Cardiac muscle cell (in vitro differentiated cells and primary cell): Measurements from ENCODE around the gene RPUSD1. TPM values are rescaled to one million over a fixed set of nuclear protein-coding genes. Genes with fewer than 3 reads are reported as not detected.

Experiments
- DNase-seq, 2 donors: peaks; one replicate each; pipeline versions ENCODE4 v3.0.0 to v3.0.0-alpha.2; 2010 to 2017; ENCODE audit warnings: low read depth in 1 of 2, low spot score in 1 of 2
- H3K27ac ChIP-seq: fragments of 200-600 bp; sonication (generic); 2 replicates; pipeline ENCODE4 v1.5.1; 2016
- H3K27me3 ChIP-seq: fragments of 200-600 bp; sonication (generic); 2 replicates; pipeline ENCODE4 v1.6.0; 2016; ENCODE audit warnings: control low read depth
- H3K36me3 ChIP-seq: fragments of 200-600 bp; sonication (generic); 2 replicates; pipeline ENCODE4 v1.5.1; 2016; ENCODE audit warnings: control low read depth
- H3K4me1 ChIP-seq: fragments of 200-600 bp; sonication (generic); 2 replicates; pipeline ENCODE4 v1.8.1; 2017; ENCODE audit warnings: low read depth, mild to moderate bottlenecking, mixed run types
- H3K4me3 ChIP-seq: fragments of 200-600 bp; sonication (generic); 2 replicates; pipeline ENCODE4 v1.5.1; 2016; ENCODE audit warnings: mild to moderate bottlenecking
- H3K9me3 ChIP-seq: fragments of 200-600 bp; sonication (generic); 2 replicates; pipeline ENCODE4 v1.5.1; 2017; ENCODE audit warnings: low read depth, mild to moderate bottlenecking, control low read depth
- polyA plus RNA-seq: library from polyadenylated mRNA; unstranded; fragments of >200 nt; fragmentation: Nextera tagmentation; extraction: Ambion mirVana; gene quantifications from 2 replicates; pipeline ENCODE4 v1.2.1, GENCODE V29; 2016
- total RNA-seq: library from RNA; depleted of rRNA; stranded (reverse); fragments of >200 nt; gene quantifications from 2 replicates; pipeline ENCODE4 v1.2.3, GENCODE V29; 2016
- TF ChIP-seq, protein P1 (sequence below): IDR thresholded peaks from 2 replicates; pipeline ENCODE4 v1.5.1; 2012; ENCODE audit warnings: low read depth, mild to moderate bottlenecking, low read length

The RPUSD1 gene
- total and polyA plus RNA-seq, 2 experiments from 2014 or later, result 32.2 to 34.3 TPM

DNA sequence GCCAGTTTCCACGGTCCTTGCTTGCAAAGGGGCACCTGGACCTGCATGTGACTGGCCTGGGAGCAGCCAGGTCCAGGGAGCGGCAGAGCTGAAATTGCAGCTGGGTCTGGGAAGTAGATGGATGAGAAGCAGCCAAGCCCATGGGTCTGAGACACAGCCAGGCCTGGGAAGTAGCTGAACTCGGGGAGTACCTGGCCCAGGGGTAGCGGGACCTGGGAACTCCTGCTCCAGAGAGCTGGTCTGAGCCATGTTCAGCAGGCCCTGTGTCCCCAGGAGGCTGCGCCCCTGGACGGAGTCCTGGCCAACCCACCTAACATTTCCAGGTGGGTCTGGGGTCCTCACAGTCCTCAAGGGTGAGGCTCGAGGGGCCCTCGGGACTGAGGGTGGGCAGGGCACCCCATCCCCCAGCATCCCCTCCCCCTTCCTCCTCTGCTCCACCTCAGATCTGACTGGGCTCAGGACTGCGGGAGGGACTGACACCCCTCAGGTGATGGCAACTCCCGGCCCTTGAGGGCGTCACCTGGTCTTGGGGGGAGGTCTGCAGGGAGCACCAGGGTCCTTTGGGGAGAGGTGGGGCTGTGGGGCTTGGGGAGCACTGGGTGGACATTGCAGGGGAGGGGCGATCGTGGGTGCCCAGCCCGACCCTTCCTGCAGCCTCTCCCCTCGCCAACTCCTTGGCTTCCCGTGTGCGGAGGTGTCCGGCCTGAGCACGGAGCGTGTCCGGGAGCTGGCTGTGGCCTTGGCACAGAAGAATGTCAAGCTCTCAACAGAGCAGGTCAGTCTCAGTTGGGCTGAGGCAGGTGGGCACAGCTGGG, 24.6 kb downstream of the RPUSD1 start:
- Histone ChIP-seq H3K27me3 (no peaks in the 10 kb centered on the region), H3K4me3 (no peak overlapping the region), H3K9me3 (no peaks in the 10 kb centered on the region), H3K4me1 (peaks cover 9% of the 10 kb centered on the region), H3K27ac (no peak overlapping the region), H3K36me3 (no peaks in the 10 kb centered on the region)
- no peak for DNase-seq
- TF ChIP-seq, protein P1, sequence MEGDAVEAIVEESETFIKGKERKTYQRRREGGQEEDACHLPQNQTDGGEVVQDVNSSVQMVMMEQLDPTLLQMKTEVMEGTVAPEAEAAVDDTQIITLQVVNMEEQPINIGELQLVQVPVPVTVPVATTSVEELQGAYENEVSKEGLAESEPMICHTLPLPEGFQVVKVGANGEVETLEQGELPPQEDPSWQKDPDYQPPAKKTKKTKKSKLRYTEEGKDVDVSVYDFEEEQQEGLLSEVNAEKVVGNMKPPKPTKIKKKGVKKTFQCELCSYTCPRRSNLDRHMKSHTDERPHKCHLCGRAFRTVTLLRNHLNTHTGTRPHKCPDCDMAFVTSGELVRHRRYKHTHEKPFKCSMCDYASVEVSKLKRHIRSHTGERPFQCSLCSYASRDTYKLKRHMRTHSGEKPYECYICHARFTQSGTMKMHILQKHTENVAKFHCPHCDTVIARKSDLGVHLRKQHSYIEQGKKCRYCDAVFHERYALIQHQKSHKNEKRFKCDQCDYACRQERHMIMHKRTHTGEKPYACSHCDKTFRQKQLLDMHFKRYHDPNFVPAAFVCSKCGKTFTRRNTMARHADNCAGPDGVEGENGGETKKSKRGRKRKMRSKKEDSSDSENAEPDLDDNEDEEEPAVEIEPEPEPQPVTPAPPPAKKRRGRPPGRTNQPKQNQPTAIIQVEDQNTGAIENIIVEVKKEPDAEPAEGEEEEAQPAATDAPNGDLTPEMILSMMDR, result no peak

DNA sequence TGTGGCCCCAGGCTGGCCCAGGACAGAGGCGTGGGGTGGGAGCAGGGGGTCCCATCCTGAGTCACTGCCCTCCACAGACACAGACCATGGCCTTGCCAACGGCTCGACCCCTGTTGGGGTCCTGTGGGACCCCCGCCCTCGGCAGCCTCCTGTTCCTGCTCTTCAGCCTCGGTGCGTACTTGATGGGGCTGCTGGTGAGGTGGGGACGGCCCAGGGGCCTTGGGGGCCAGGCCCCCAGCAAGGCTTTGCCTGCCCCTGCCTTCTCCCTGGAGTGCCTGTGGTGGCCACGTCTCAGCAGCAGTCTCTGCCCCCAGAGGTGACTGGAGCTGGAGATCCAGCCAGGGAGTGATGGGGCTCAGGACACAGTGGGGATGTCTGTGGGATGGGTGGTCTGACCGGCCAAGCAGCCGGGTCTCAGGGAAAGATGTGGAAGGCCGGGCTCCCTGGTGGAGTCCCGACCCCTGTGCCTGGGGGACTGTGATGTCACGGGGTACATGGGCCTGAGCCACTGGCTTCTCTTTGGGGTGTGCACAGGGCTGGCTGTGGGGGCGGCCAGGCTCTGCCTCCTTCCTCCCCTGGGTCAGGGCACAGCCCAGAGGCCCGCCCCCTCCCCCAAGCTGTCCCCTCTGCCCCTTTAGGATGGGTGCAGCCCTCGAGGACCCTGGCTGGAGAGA, 25.4 kb downstream of the RPUSD1 start:
- no peak for DNase-seq
- no peak overlapping the region for H3K4me3 ChIP-seq
- H3K27me3 ChIP-seq, result no peaks in the 10 kb centered on the region
- no peaks in the 10 kb centered on the region for H3K9me3 ChIP-seq
- H3K4me1 ChIP-seq, result peaks cover 9% of the 10 kb centered on the region
- TF ChIP-seq, protein P1, result no peak
- no peaks in the 10 kb centered on the region for H3K36me3 ChIP-seq
- H3K27ac ChIP-seq, result no peak overlapping the region

DNA sequence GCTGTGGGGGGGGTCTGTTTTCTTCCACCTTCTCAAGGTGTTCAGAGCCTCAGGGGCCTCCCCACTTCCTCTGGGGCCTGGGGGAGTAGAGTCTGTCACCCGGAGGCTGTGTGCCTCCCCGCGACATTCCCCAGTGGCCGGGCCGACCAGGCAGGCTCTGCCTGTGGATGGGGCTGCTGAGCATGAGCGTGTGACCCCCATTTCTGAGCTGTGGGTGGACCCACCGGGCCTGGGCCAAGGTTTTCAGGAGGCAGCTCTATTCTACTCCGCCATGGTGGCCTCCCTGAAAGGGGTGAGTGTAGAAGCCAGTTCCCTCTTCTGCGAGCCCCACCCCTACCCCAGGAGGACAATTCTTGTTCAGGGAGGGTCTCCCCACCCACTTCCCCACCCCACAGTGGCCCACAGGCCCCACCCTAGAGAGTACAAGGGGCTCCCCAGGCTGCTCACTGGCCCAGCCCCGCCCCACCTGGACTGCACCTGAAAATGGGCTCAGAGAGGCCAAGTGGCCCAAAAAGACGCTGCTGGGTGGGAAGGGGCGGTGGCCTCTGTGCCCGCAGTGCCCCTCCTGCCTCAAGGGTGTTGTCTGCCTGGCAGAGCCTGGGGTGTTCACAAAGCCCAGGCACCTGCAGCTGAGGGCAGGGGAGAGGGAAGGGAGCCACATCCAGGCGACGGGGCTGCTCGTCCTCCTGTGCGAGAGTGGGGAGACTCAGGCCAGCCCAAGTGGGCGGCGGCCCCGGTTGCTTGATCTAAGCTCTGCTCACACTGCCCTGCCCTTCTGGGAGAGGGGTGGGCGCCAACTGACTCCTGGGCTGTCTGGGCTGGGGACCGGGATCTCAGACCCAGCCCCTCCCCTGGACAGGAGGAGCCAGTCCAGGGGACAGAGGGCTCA, 26.3 kb downstream of the RPUSD1 start:
- no peak overlapping the region for H3K27ac ChIP-seq
- TF ChIP-seq, protein P1, result no peak
- H3K4me3 ChIP-seq, result no peak overlapping the region

DNA sequence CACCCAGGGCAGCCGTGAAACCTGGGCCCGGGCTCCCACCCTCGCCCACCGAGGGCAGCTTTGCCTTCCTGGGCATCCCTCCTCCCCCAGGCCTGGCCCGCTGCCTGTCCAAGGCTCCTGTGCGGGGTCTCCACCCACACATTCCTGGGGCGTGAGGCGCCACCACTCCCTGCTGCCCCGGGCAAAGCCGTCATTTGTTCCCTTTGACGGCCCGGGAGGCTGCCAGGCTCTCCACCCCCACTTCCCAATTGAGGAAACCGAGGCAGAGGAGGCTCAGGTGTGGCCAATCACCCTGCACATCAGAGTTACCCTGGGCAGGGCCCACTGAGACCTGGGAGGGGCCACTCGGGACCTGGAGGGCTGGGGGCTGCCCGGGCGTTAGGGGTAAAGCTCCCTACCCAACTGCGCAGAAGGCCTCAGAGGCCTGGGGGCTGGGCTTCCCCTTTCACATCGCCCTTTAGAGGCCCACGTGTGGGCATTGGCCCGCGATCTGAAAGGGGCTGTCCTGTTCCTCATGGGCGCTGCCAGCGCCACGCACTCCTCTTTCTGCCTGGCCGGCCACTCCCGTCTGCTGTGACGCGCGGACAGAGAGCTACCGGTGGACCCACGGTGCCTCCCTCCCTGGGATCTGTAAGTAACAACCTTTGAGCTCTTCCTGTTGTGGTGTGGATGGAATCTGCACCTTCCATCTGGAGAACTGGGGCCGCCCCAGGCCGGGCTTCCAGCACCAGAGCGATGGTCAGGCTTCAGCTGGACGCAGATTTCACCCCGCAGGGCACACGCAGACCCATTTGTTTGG, 27.4 kb downstream of the RPUSD1 start, which contains the start of gene MSLN:
TSS of gene MSLN (plus strand) at position 190 of the 799 bp plus-strand sequence. CDS start 1,947 bp downstream, outside the sequence.
- peaks cover 9% of the 10 kb centered on the region for H3K4me1 ChIP-seq
- TF ChIP-seq, protein P1, result no peak
- no peak within 1 kb of the TSS for H3K4me3 ChIP-seq
- DNase-seq, result no peak
- H3K27me3 ChIP-seq, result no peaks in the 10 kb centered on the region
- H3K27ac ChIP-seq, result peak within 1 kb of the TSS; percentile 67
- no peaks in the 10 kb centered on the region for H3K36me3 ChIP-seq
- H3K9me3 ChIP-seq, result no peaks in the 10 kb centered on the region

More for the DNA sequence above, 26.3 kb downstream of the RPUSD1 start:
- peaks cover 9% of the 10 kb centered on the region for H3K4me1 ChIP-seq
- DNase-seq, result no peak
- H3K36me3 ChIP-seq, result no peaks in the 10 kb centered on the region
- H3K9me3 ChIP-seq, result no peaks in the 10 kb centered on the region
- no peaks in the 10 kb centered on the region for H3K27me3 ChIP-seq

DNA sequence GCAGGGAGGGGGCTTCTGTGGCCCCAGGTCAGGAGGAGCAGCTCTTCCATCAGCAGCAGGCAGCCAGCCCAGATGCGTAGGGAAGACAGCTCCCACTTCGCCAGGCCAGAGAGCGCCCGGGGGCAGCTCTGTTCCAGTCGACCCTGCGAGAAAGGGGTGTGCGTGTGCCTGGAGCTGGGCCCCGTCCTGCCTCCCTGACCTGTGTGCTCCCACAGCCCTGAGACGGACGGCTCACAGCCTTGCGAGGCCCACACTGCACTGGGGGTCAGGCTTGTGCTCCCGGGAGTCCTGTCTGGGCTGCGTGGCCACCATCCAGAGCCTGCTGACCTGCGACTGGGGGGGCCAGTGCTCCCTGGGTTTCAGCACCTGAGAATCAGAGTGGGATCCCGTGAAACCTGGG, 28.1 kb downstream of the RPUSD1 start:
- Histone ChIP-seq H3K4me3 (no peak overlapping the region), H3K27me3 (no peaks in the 10 kb centered on the region), H3K36me3 (no peaks in the 10 kb centered on the region), H3K27ac (peak overlapping the region; percentile 67), H3K4me1 (peaks cover 9% of the 10 kb centered on the region), H3K9me3 (no peaks in the 10 kb centered on the region)
- TF ChIP-seq, protein P1, result no peak
- no peak for DNase-seq
